ENCODE measurements around the gene FNTB. TPM values are rescaled to one million over a fixed set of nuclear protein-coding genes. Genes with fewer than 3 reads are reported as not detected.

Gene FNTB
- total RNA-seq, 1 experiment from 2014 or later, result 14.2 TPM

DNA sequence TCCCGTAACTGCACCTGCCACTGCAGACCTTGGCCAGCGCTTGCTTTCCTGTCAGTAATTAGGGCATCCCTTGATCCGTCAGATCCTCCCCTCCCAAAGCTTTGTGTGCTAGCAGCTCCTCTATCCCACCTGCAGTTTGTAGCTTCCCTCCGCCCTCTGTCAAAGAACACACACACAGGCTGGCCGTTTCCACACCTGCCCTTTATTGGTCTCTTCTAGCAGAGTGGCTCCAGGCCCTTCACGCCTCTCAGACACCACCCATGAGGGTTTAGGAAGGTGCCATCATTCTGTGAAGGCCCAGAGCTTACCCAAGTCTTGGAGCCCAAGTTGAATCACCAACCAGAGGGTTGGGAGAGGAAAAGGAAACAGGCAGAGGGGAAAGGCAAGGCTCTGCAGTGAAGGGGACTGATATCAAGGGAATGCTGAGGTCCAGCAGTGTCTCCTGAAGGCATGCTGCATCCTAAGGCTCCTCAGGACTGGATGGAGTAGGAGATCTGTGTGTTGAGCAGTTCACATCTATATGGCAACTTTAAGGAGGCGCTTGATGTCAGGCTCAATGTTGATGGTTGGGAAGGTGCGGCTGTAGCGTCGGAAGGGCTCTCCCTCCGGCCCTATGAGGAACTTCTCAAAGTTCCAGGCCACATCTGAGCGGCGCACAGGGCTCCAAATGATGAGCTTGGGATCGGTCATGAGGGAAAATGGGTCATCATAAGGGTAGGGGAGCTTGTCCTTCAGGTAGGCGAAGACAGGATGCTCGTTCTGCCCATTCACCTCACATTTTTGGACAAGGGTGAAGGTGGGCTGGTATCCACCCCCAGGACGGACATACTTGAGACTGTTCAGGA lies 47.5 kb upstream of the FNTB start:
- Mint-ChIP-seq H3K27me3 (ENCODE audit: low read depth) (no peaks in the 10 kb centered on the region), H3K9me3 (no peaks in the 10 kb centered on the region), H3K4me1 (peaks cover 20% of the 10 kb centered on the region), H3K4me3 (no peak overlapping the region), H3K36me3 (peaks cover 9% of the 10 kb centered on the region; the same call in 1 of the 2 replicates), H3K27ac (no peak overlapping the region)
- ATAC-seq, result no peak
- no peak for DNase-seq (ENCODE audit: low spot score)
- POLR2A ChIA-PET, result interaction anchor here (1.4 kb wide), 1 partner anchor 22 kb away, joined by 4 read pairs; no protein-coding TSS in a partner anchor
- CTCF ChIA-PET, result interaction anchor here (0.7 to 1.7 kb wide), 4 partner anchors 14 to 178 kb away, joined by 3 to 8 read pairs (median 4); no protein-coding TSS in a partner anchor
- TF ChIP-seq, protein P1, sequence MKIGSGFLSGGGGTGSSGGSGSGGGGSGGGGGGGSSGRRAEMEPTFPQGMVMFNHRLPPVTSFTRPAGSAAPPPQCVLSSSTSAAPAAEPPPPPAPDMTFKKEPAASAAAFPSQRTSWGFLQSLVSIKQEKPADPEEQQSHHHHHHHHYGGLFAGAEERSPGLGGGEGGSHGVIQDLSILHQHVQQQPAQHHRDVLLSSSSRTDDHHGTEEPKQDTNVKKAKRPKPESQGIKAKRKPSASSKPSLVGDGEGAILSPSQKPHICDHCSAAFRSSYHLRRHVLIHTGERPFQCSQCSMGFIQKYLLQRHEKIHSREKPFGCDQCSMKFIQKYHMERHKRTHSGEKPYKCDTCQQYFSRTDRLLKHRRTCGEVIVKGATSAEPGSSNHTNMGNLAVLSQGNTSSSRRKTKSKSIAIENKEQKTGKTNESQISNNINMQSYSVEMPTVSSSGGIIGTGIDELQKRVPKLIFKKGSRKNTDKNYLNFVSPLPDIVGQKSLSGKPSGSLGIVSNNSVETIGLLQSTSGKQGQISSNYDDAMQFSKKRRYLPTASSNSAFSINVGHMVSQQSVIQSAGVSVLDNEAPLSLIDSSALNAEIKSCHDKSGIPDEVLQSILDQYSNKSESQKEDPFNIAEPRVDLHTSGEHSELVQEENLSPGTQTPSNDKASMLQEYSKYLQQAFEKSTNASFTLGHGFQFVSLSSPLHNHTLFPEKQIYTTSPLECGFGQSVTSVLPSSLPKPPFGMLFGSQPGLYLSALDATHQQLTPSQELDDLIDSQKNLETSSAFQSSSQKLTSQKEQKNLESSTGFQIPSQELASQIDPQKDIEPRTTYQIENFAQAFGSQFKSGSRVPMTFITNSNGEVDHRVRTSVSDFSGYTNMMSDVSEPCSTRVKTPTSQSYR (CRISPR knock-in tag; IDR thresholded peaks at IDR 0.05), result no peak
- TF ChIP-seq KAT7 (CRISPR knock-in tag; IDR thresholded peaks at IDR 0.05; ENCODE audit: borderline replicate concordance) (no peak), IRF1 (CRISPR knock-in tag; IDR thresholded peaks at IDR 0.05) (no peak), CREB1 (CRISPR knock-in tag; IDR thresholded peaks at IDR 0.05) (no peak), OVOL2 (CRISPR knock-in tag; IDR thresholded peaks at IDR 0.05; ENCODE audit: borderline replicate concordance) (no peak), ZBTB21 (CRISPR knock-in tag; IDR thresholded peaks at IDR 0.05; ENCODE audit: borderline replicate concordance) (no peak), ZNF317 (CRISPR knock-in tag; IDR thresholded peaks at IDR 0.05; ENCODE audit: borderline replicate concordance, low read depth) (no peak), HMGXB4 (CRISPR knock-in tag; IDR thresholded peaks at IDR 0.05) (no peak), MXD4 (CRISPR knock-in tag; IDR thresholded peaks at IDR 0.05; ENCODE audit: borderline replicate concordance) (no peak), NFATC4 (CRISPR knock-in tag; IDR thresholded peaks at IDR 0.05) (no peak), GRHL2 (CRISPR knock-in tag; IDR thresholded peaks at IDR 0.05; ENCODE audit: insufficient replicate concordance, severe bottlenecking) (no peak), ZNF219 (CRISPR knock-in tag; IDR thresholded peaks at IDR 0.05; ENCODE audit: borderline replicate concordance) (no peak), FOXJ3 (CRISPR knock-in tag; IDR thresholded peaks at IDR 0.05; ENCODE audit: borderline replicate concordance) (no peak)

- Mint-ChIP-seq H3K4me3 (no peak overlapping the region), H3K9me3 (no peaks in the 10 kb centered on the region), H3K27me3 (ENCODE audit: low read depth) (no peaks in the 10 kb centered on the region), H3K4me1 (peaks cover 24% of the 10 kb centered on the region), H3K27ac (no peak overlapping the region), H3K36me3 (peaks cover 4% of the 10 kb centered on the region; the same call in 1 of the 2 replicates)
- POLR2A ChIA-PET, result interaction anchor here (1.4 kb wide), 1 partner anchor 21 kb away, joined by 4 read pairs; no protein-coding TSS in a partner anchor
- CTCF ChIA-PET, result interaction anchor here (1.7 kb wide), 1 partner anchor 13 kb away, joined by 8 read pairs; no protein-coding TSS in a partner anchor
- TF ChIP-seq USF1 (CRISPR knock-in tag; IDR thresholded peaks at IDR 0.05), result no peak
- TF ChIP-seq SMAD3 (CRISPR knock-in tag; IDR thresholded peaks at IDR 0.05; ENCODE audit: borderline replicate concordance), result no peak
- ATAC-seq (no peak), DNase-seq (ENCODE audit: low spot score) (no peak)
Measured at GRCh38 chr14:64939817-64940190, 46.9 kb upstream of the FNTB start.
